B cell (primary cell): ENCODE results near the gene GCH1. TPM values are rescaled to one million over a fixed set of nuclear protein-coding genes. Genes with fewer than 3 reads are reported as not detected.
"Not testable (repeated sequence)": the region's sequence is repeated elsewhere in the genome, so short reads cannot be mapped to it uniquely, and the experiment has no call there.

Experiments
- ATAC-seq: fragments of 200-7000 bp; cut with Tn5 transposase; one replicate; pipeline ENCODE4 v1.10.0; 2021; ENCODE audit warnings: low read depth, mild to moderate bottlenecking, moderate number of reproducible peaks, moderate library complexity
- CTCF ChIA-PET: fragments of 350-600 bp; sonication (Branson Sonifier 250); formaldehyde crosslinking; loops from one replicate; lab custom pipeline; 2021; ENCODE audit warnings: antibody characterized with exemption, inconsistent platforms; lab: Charles Lee
- POLR2A ChIA-PET: fragments of 350-600 bp; sonication (Branson Sonifier 250); formaldehyde crosslinking; loops from one replicate; lab custom pipeline; 2021; ENCODE audit warnings: antibody characterized with exemption; lab: Charles Lee
- DNase-seq: peaks from one replicate; pipeline ENCODE4 v3.0.0; 2013
- H2AFZ ChIP-seq: 2 replicates; pipeline ENCODE4 v1.6.1; 2012; ENCODE audit warnings: mild to moderate bottlenecking, low read depth, low read length; ENCODE audit not compliant: insufficient read depth, poor library complexity, severe bottlenecking
- H3K27ac ChIP-seq, 2 donors: 1 replicate in 1 of 2; 2 replicates in 1 of 2; pipeline ENCODE4 v1.5.1; 2012 to 2013; ENCODE audit warnings: low read length in 2 of 2, mild to moderate bottlenecking in 2 of 2, moderate library complexity in 1 of 2
- H3K27me3 ChIP-seq, 4 experiments: fragments of 200-600 bp in 1 of 4; sonication (generic) in 1 of 4; replicated peaks in 1 of 4; 1 replicate in 2 of 4; 2 replicates in 2 of 4; pipeline versions ENCODE4 v1.6.1 to v1.7.0; 2013 to 2016; ENCODE audit warnings: low read length in 3 of 4, mild to moderate bottlenecking in 2 of 4, mixed read lengths in 1 of 4, moderate library complexity in 1 of 4; ENCODE audit not compliant: insufficient read depth in 4 of 4, control insufficient read depth in 3 of 4; ENCODE audit errors: control extremely low read depth in 1 of 4
- H3K36me3 ChIP-seq, 2 experiments: replicated peaks in 1 of 2; 1 replicate in 1 of 2; 2 replicates in 1 of 2; pipeline versions ENCODE4 v1.6.1 to v1.7.1; 2013; ENCODE audit warnings: low read length in 1 of 2; ENCODE audit not compliant: insufficient read depth in 2 of 2, control insufficient read depth in 1 of 2; ENCODE audit errors: control extremely low read depth in 1 of 2, extremely low read depth in 1 of 2
- H3K4me1 ChIP-seq, 2 donors: fragments of 200-600 bp in 1 of 2; sonication (generic) in 1 of 2; 1 replicate in 1 of 2; 2 replicates in 1 of 2; pipeline versions ENCODE4 v1.5.1 to v1.6.1; 2013 to 2017; ENCODE audit warnings: low read length in 2 of 2; ENCODE audit not compliant: control insufficient read depth in 2 of 2, insufficient read depth in 2 of 2
- H3K4me2 ChIP-seq: replicated peaks from 2 replicates; pipeline ENCODE3; 2012; ENCODE audit warnings: mild to moderate bottlenecking, low read depth, low read length; ENCODE audit not compliant: poor library complexity, severe bottlenecking
- H3K4me3 ChIP-seq, 5 experiments: fragments of 200-600 bp in 1 of 5; sonication (generic) in 1 of 5; 1 replicate in 3 of 5; 2 replicates in 2 of 5; pipeline versions ENCODE4 v1.5.1 to v1.7.0; 2011 to 2016; ENCODE audit warnings: low read length in 4 of 5, mild to moderate bottlenecking in 4 of 5, low read depth in 2 of 5, control low read depth in 1 of 5, moderate library complexity in 1 of 5; ENCODE audit not compliant: insufficient read depth in 1 of 5; ENCODE audit errors: control extremely low read depth in 1 of 5, extremely low read depth in 1 of 5
- H3K79me2 ChIP-seq: fragments of 200-600 bp; sonication (generic); one replicate; pipeline ENCODE4 v1.6.0; 2016; ENCODE audit warnings: low read length; ENCODE audit not compliant: control insufficient read depth, insufficient read depth
- H3K9ac ChIP-seq: fragments of 200-600 bp; sonication (generic); 2 replicates; pipeline ENCODE4 v1.6.1; 2017; ENCODE audit warnings: mild to moderate bottlenecking, low read length, moderate library complexity
- H3K9me3 ChIP-seq, 3 donors: one replicate each; pipeline versions ENCODE4 v1.6.1 to v1.7.1; 2013; ENCODE audit warnings: low read length in 2 of 3; ENCODE audit not compliant: control insufficient read depth in 2 of 3, insufficient read depth in 1 of 3; ENCODE audit errors: control extremely low read depth in 1 of 3
- H4K20me1 ChIP-seq: 2 replicates; pipeline ENCODE4 v1.6.0; 2012; ENCODE audit warnings: mild to moderate bottlenecking, low read length; ENCODE audit not compliant: insufficient read depth, control insufficient read depth, poor library complexity, severe bottlenecking
- H3K27ac Mint-ChIP-seq: one replicate; pipeline ENCODE4 v1.8.0; 2021; ENCODE audit warnings: mixed read lengths
- H3K27me3 Mint-ChIP-seq: one replicate; pipeline ENCODE4 v1.8.0; 2021; ENCODE audit warnings: mixed read lengths
- H3K4me1 Mint-ChIP-seq: one replicate; pipeline ENCODE4 v1.8.0; 2021; ENCODE audit warnings: mixed read lengths
- H3K4me3 Mint-ChIP-seq: one replicate; pipeline ENCODE4 v1.8.0; 2021; ENCODE audit warnings: mixed read lengths
- H3K9me3 Mint-ChIP-seq: one replicate; pipeline ENCODE4 v1.8.0; 2022; ENCODE audit warnings: mixed read lengths; ENCODE audit not compliant: insufficient read depth
- EZH2 ChIP-seq: IDR thresholded peaks from 2 replicates; pipeline ENCODE4 v1.6.1; 2012; ENCODE audit warnings: borderline replicate concordance, low read depth, mild to moderate bottlenecking, moderate library complexity, low read length; ENCODE audit not compliant: insufficient read depth, poor library complexity, severe bottlenecking
- WGBS: methylation state at CpG from one replicate; pipeline ENCODE4 v1.1.5; 2013; ENCODE audit warnings: missing lambda C conversion rate; ENCODE audit not compliant: insufficient coverage; 5-methylcytosine and 5-hydroxymethylcytosine counted together
- intact Hi-C: fragments of 100-400 bp; cut with micrococcal nuclease; formaldehyde crosslinking; loops from one replicate; pipeline ENCODE4 v1.10.0; 2022
- polyA plus RNA-seq: library from polyadenylated mRNA; depleted of rRNA; stranded (reverse); fragments of >200 nt; gene quantifications from 2 replicates; pipeline ENCODE4 v1.2.3, GENCODE V29; 2012
- total RNA-seq, 2 donors: library from RNA; stranded (reverse); fragments of 120-200 nt in 1 of 2; gene quantifications; 1 replicate in 1 of 2; 2 replicates in 1 of 2; pipeline versions ENCODE4 v1.2.3 to v1.2.4, GENCODE V29; 2013 to 2022
- TF ChIP-seq, protein P1 (sequence below): fragments of 200-600 bp; IDR thresholded peaks from one replicate; pipeline ENCODE4 v1.8.0; 2022; ENCODE audit warnings: antibody characterized with exemption, mild to moderate bottlenecking

The GCH1 gene
- total and polyA plus RNA-seq, 2 donors (not counting 1 experiment from before 2014, with no cell fraction given): 17.0 to 24.6 TPM

DNA sequence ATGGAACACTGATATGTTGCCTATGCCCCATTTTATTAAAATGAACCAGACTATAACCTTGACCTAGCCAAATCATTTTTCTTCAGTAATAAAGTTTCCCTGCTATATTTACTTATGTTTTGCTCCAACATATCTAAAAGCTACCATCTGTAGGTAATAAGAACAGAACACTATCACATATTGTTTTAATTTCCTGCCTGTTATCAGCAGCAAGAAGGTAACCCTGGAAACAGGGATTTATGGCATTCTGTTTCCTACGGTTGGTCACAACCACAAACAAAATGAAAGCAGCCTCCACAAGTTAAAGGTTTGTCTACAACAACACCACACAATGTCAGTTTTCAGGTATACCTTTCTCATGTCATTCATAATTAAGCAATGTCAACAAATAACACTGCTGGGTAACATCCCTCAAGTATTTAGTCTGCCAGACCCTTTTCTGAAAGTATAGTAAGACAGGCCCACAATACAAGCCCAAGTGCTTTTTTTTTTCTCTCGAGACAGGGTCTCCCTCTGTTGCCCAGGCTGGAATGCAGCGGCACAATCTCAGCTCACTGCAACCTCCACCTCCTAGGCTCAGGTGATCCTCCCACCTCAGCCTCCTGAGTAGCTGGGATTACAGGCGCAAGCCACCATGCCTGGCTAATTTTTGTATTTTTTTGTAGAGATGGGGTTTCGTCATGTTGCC, 25.5 kb downstream of the GCH1 start:
- Mint-ChIP-seq H3K27me3 (no peaks in the 10 kb centered on the region), H3K9me3 (no peaks in the 10 kb centered on the region), H3K27ac (no peak overlapping the region), H3K4me1 (peaks cover 24% of the 10 kb centered on the region), H3K4me3 (no peak overlapping the region)
- 81% methylated on average over 4 of the region's 5 CpGs for WGBS
- H3K27me3 ChIP-seq: no peaks in the 10 kb centered on the region
- no peak overlapping the region for H2AFZ ChIP-seq
- no peak overlapping the region for H3K4me2 ChIP-seq
- H3K4me1 ChIP-seq: peaks cover 3 to 6% of the 10 kb centered on the region in 2 donors
- H3K9me3 ChIP-seq: peaks cover 0 to 1% (median 0%) of the 10 kb centered on the region in 3 donors
- intact Hi-C loops: no loop called here
- POLR2A ChIA-PET: interaction anchor here (0.6 kb wide), 1 partner anchor 11 kb away, joined by 4 read pairs; no protein-coding TSS in a partner anchor
- CTCF ChIA-PET: interaction anchor here (0.6 to 1.4 kb wide), 3 partner anchors 12 to 551 kb away, joined by 3 to 6 read pairs (median 3); partner anchors contain the start of gene GCH1
- peak overlapping the region in 1 of 2 donors; percentile 31 for H3K27ac ChIP-seq
- H3K9ac ChIP-seq: no peak overlapping the region
- ATAC-seq (no peak), DNase-seq (no peak)
- H3K36me3 ChIP-seq: no peaks in the 10 kb centered on the region
- H3K4me3 ChIP-seq: no peak overlapping the region
- peaks cover 32% of the 10 kb centered on the region for H3K79me2 ChIP-seq
- no peak for TF ChIP-seq EZH2
- TF ChIP-seq, protein P1, sequence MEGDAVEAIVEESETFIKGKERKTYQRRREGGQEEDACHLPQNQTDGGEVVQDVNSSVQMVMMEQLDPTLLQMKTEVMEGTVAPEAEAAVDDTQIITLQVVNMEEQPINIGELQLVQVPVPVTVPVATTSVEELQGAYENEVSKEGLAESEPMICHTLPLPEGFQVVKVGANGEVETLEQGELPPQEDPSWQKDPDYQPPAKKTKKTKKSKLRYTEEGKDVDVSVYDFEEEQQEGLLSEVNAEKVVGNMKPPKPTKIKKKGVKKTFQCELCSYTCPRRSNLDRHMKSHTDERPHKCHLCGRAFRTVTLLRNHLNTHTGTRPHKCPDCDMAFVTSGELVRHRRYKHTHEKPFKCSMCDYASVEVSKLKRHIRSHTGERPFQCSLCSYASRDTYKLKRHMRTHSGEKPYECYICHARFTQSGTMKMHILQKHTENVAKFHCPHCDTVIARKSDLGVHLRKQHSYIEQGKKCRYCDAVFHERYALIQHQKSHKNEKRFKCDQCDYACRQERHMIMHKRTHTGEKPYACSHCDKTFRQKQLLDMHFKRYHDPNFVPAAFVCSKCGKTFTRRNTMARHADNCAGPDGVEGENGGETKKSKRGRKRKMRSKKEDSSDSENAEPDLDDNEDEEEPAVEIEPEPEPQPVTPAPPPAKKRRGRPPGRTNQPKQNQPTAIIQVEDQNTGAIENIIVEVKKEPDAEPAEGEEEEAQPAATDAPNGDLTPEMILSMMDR: no peak
- no peaks in the 10 kb centered on the region for H4K20me1 ChIP-seq

DNA sequence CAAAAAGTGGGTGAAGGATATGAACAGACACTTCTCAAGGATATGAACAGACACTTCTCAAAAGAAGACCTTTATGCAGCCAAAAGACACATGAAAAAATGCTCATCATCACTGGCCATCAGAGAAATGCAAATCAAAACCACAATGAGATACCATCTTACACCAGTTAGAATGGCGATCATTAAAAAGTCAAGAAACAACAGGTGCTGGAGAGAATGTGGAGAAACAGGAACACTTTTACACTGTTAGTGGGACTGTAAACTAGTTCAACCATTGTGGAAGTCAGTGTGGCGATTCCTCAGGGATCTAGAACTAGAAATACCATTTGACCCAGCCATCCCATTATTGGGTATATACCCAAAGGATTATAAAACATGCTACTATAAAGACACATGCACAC, 27.0 kb downstream of the GCH1 start:
- CTCF ChIA-PET, H3K4me3 ChIP-seq, H3K4me1 ChIP-seq, intact Hi-C loops, H3K9ac ChIP-seq, DNase-seq, H4K20me1 ChIP-seq, H3K4me3 Mint-ChIP-seq, H3K27ac Mint-ChIP-seq, H2AFZ ChIP-seq, H3K4me2 ChIP-seq, H3K27me3 Mint-ChIP-seq, POLR2A ChIA-PET, H3K9me3 Mint-ChIP-seq, H3K27me3 ChIP-seq, ATAC-seq, H3K9me3 ChIP-seq, H3K27ac ChIP-seq, H3K36me3 ChIP-seq: not testable (repeated sequence)
- H3K79me2 ChIP-seq: peaks cover 31% of the 10 kb centered on the region
- H3K4me1 Mint-ChIP-seq: peaks cover 18% of the 10 kb centered on the region
- no CpG with 5 or more reads among the region's 2 CpGs for WGBS

DNA sequence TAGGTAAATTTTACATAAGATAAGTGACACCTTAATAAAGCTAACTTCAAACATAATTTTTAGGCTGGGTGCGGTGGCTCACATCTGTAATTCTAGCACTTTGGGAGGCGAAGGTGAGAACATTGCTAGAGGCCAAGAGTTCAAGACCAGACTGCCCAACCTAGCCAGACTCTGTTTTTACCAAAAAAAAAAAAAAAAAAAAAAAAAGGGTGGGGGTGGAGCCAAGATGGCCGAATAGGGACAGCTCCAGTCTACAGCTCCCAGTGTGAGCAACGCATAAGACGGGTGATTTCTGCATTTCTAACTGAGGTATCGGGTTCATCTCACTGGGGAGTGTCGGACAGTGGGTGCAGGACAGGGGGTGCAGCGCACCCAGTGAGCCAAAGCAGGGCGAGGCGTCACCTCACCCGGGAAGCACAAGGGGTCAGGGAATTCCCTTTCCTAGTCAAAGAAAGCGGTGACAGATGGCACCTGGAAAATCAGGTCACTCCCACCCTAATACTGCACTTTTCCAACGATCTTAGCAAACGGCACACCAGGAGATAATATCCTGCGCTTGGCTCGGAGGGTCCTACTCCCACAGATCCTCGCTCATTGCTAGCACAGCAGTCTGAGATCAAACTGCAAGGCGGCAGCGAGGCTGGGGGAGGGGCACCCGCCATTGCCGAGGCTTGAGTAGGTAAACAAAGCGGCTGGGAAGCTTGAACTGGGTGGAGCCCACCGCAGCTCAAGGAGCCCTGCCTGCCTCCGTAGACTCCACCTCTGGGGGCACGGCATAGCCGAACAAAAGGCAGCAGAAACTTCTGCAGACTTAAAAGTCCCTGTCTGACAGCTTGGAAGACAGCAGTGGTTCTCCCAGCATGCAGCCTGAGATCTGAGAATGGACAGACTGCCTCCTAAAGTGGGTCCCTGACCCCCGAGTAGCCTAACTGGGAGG, 32.2 kb downstream of the GCH1 start:
- CTCF ChIA-PET, intact Hi-C loops, POLR2A ChIA-PET, H3K9ac ChIP-seq, H3K4me3 ChIP-seq, ATAC-seq, H3K27ac Mint-ChIP-seq, H3K27me3 Mint-ChIP-seq, H3K27ac ChIP-seq, H3K4me1 ChIP-seq, H3K27me3 ChIP-seq, H3K9me3 ChIP-seq, DNase-seq, H3K9me3 Mint-ChIP-seq, H3K4me2 ChIP-seq, H3K36me3 ChIP-seq, H2AFZ ChIP-seq: not testable (repeated sequence)
- peak overlapping the region; percentile 61 for H3K4me3 Mint-ChIP-seq
- Histone ChIP-seq H3K79me2 (peaks cover 31% of the 10 kb centered on the region), H4K20me1 (peaks cover 12% of the 10 kb centered on the region)
- peaks cover 18% of the 10 kb centered on the region for H3K4me1 Mint-ChIP-seq
- WGBS: 80% methylated on average over 24 of the region's 27 CpGs
